Kidney (tissue), 14 donors: ENCODE results near the gene PSMD14. TPM values are rescaled to one million over a fixed set of nuclear protein-coding genes. Genes with fewer than 3 reads are reported as not detected.
A peak's percentile ranks its signal among the peaks of the same experiment; 100 is the strongest.
"Not testable (repeated sequence)": the region's sequence is repeated elsewhere in the genome, so short reads cannot be mapped to it uniquely, and the experiment has no call there.

Experiments used
- DNase-seq, 5 donors: peaks; one replicate each; pipeline ENCODE4 v3.0.0-alpha.2; 2013 to 2020
- FAIRE-seq: peaks from 2 replicates; lab custom pipeline; 2012; peaks lifted over from hg19 to GRCh38; lab: Jason Lieb, UNC
- H3K27ac ChIP-seq, 2 donors: one replicate each; pipeline ENCODE4 v1.7.0; 2013; ENCODE audit warnings: low read depth in 2 of 2, low read length in 2 of 2, inconsistent platforms in 1 of 2
- H3K27me3 ChIP-seq: one replicate; pipeline ENCODE4 v1.7.1; 2013; ENCODE audit warnings: low read length, inconsistent platforms; ENCODE audit not compliant: control insufficient read depth, insufficient read depth
- H3K36me3 ChIP-seq, 3 donors: one replicate each; pipeline versions ENCODE4 v1.7.0 to v1.7.1; 2013; ENCODE audit warnings: low read length in 3 of 3, control low read depth in 1 of 3, inconsistent platforms in 1 of 3; ENCODE audit not compliant: insufficient read depth in 3 of 3, control insufficient read depth in 2 of 3
- H3K4me1 ChIP-seq, 3 donors: one replicate each; pipeline versions ENCODE4 v1.7.0 to v1.7.1; 2013; ENCODE audit warnings: low read length in 3 of 3, inconsistent platforms in 1 of 3, low read depth in 1 of 3; ENCODE audit not compliant: control insufficient read depth in 2 of 3, insufficient read depth in 2 of 3
- H3K4me3 ChIP-seq, 3 donors: one replicate each; pipeline versions ENCODE4 v1.7.0 to v1.8.1; 2013; ENCODE audit warnings: low read length in 3 of 3, control low read depth in 1 of 3, inconsistent platforms in 1 of 3
- H3K9ac ChIP-seq, 3 donors: one replicate each; pipeline versions ENCODE4 v1.7.0 to v1.7.1; 2013; ENCODE audit warnings: low read length in 3 of 3, control low read depth in 1 of 3, inconsistent platforms in 1 of 3
- H3K9me3 ChIP-seq, 3 donors: one replicate each; pipeline versions ENCODE4 v1.7.0 to v1.7.1; 2013; ENCODE audit warnings: low read length in 3 of 3, control low read depth in 1 of 3, inconsistent platforms in 1 of 3; ENCODE audit not compliant: control insufficient read depth in 2 of 3, insufficient read depth in 1 of 3
- CTCF ChIP-seq: IDR thresholded peaks from 3 replicates; pipeline ENCODE4 v1.5.1; 2012; ENCODE audit warnings: mild to moderate bottlenecking, moderate library complexity, borderline replicate concordance; ENCODE audit not compliant: insufficient read depth; ENCODE audit errors: extremely low read depth
- intact Hi-C: fragments of 100-400 bp; cut with DNase I; formaldehyde crosslinking; loops from one replicate; pipeline ENCODE4 v1.11.1; 2022
- polyA plus RNA-seq: library from polyadenylated mRNA; stranded (reverse); fragments of 350-450 nt; fragmentation: Illumina TruSeq; extraction: RNeasy Lipid Tissue Mini Kit (QIAGEN cat#74804); gene quantifications from one replicate; pipeline ENCODE4 v1.2.3, GENCODE V29; 2014; ENCODE audit warnings: low read depth, low replicate concordance; ENCODE audit not compliant: insufficient read depth
- total RNA-seq: library from RNA; stranded (reverse); fragmentation: NEBNext Ultra II Directional; extraction: Animal tissue kit (Norgen Biotek cat#: 25700); gene quantifications from one replicate; pipeline ENCODE4 v1.2.1, GENCODE V29; 2021
- donor health status: control.
- donor health status: control.
- donor health status: control.
- donor health status: control.
- donor health status: control.
- donor health status: DM: yes; HTN: yes; CAD: no.
- donor health status: Normal renal cell carcinoma (clear cell type).

The PSMD14 gene
- total and polyA plus RNA-seq, 2 donors from 2014 or later, result 41.0 to 55.8 TPM

- Histone ChIP-seq H3K4me3 (no peak overlapping the region), H3K27ac (no peak overlapping the region), H3K9me3 (no peaks in the 10 kb centered on the region), H3K27me3 (no peaks in the 10 kb centered on the region), H3K36me3 (no peaks in the 10 kb centered on the region), H3K4me1 (no peaks in the 10 kb centered on the region), H3K9ac (no peak overlapping the region)
- TF ChIP-seq CTCF, result no peak
- DNase-seq, result peak in 1 of 5 donors; percentile 3
- FAIRE-seq, result no peak
- intact Hi-C loops, result no loop called here
These were observed 47.8 kb downstream of the PSMD14 start for GRCh38 chr2:161355983-161356382.

DNA sequence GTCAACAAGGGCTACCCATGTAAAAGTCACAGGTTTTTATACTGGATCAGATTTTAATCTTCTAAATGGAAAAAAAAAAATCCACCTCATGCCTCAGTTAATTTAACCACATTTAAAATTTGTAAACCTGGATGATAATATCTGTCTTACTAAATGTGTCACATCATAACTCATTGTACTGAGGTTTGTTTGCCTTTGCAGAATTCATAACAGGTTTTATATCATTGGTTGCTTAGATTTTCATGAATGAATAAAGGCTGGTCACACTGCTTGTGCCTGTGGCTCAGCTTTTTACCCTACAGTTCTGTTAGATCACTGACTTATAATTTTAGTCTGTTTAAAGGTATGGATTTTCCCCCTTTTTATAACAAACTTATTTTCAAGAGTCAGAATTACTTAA lies 48.9 kb downstream of the PSMD14 start:
- intact Hi-C loops, result no loop called here
- no peak overlapping the region for H3K9ac ChIP-seq
- no peak for DNase-seq
- peaks cover 0 to 4% (median 0%) of the 10 kb centered on the region in 3 donors for H3K9me3 ChIP-seq
- TF ChIP-seq CTCF, result no peak
- H3K27ac ChIP-seq, result no peak overlapping the region
- no peaks in the 10 kb centered on the region for H3K27me3 ChIP-seq
- no peaks in the 10 kb centered on the region for H3K4me1 ChIP-seq
- no peaks in the 10 kb centered on the region for H3K36me3 ChIP-seq
- FAIRE-seq, result no peak
- H3K4me3 ChIP-seq, result no peak overlapping the region

GRCh38 chr2:161358838-161359237 lies 50.6 kb downstream of the PSMD14 start:
- H3K9ac ChIP-seq, result no peak overlapping the region
- H3K4me3 ChIP-seq, result no peak overlapping the region
- peaks cover 0 to 10% (median 0%) of the 10 kb centered on the region in 3 donors for H3K9me3 ChIP-seq
- H3K27ac ChIP-seq, result no peak overlapping the region
- no peaks in the 10 kb centered on the region for H3K36me3 ChIP-seq
- no peak for FAIRE-seq
- TF ChIP-seq CTCF, result no peak
- H3K4me1 ChIP-seq, result no peaks in the 10 kb centered on the region
- DNase-seq, result no peak
- intact Hi-C loops, result no loop called here
- H3K27me3 ChIP-seq, result no peaks in the 10 kb centered on the region

DNA sequence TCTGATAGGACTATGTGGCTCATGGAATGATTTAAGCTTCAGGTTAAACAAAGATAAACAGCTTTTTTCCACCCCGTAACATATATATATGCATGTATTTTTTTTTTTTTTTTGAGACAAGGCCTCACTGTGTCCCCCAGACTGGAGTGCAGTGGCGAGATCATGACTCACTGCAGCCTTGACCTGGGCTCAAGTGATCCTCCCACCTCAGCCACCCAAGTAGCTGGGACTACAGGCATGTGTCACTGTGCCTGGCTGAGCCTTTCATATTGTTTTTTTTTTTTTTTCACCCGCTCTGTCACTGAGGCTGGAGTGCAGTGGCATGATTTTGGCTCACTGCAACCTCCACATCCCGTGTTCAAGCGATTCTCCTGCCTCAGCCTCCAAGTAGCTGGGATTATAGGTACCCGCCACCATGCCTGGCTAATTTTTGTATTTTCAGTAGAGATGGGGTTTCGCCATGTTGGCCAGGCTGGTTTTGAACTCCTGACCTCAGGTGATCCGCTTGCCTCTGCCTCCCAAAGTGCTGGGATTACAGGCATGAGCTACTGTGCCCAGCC lies 52.0 kb downstream of the PSMD14 start:
- H3K27me3 ChIP-seq, H3K36me3 ChIP-seq, H3K9ac ChIP-seq, H3K4me3 ChIP-seq, DNase-seq, H3K4me1 ChIP-seq, intact Hi-C loops, FAIRE-seq, H3K27ac ChIP-seq: not testable (repeated sequence)
- peaks cover 0 to 10% (median 0%) of the 10 kb centered on the region in 3 donors for H3K9me3 ChIP-seq
